ENCODE measurements around the gene INPPL1. TPM values are rescaled to one million over a fixed set of nuclear protein-coding genes. Genes with fewer than 3 reads are reported as not detected.
A peak's percentile ranks its signal among the peaks of the same experiment; 100 is the strongest.

Gene INPPL1
- total and polyA plus RNA-seq, 10 donors: 28.2 to 177 (median 126) TPM

DNA sequence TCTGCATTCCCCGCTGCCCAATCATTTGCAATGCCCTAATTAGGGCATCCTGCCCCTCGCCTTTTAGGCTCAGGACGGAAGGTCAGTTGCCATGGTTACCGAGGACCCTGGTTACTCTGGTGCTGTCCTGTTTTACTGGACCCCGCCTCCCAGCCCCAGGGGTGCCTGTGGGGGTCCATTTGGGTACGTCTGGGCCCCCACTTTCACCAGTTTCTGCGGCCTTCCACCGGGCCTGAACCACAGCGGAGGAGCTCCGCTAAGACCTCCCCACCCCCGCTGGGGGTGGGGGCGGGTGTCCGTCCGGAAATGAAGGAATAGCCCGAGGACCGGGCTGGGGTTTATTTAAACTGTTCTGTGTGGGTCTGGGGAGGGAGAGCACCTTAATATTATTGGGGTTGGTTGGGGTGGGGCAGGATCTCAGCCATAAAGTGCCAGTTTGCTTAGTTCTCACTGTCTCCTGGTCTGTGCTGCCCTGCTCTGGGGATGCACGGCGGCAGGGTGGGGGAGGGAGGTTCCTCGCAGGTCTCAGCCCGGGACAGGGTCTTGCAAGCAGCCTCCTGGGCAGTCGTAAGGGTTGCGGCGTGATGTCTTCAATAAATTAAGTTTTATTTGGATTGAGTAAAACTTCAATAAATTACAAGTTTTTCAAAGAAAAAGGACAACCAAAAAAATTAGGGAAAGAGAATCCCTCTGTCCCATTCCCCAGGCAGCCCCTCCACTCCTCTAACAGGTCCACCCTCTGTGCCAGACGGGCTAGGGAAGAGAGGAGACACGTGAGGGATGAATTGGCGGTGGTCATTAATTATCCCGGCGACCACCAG is 14.1 kb downstream of the INPPL1 start:
- WGBS, 5 donors: 72 to 79% (median 77%) methylated on average over 24 to 28 of the region's 28 CpGs

GRCh38 chr11:72239313-72239848 is 14.8 kb downstream of the INPPL1 start:
- WGBS, 5 donors: 9 to 15% (median 12%) methylated on average over 23 to 25 of the region's 25 CpGs
- intact Hi-C loops (cut with DNase I; ENCODE audit: low total_unique reads): no loop called here

More for the DNA sequence above, 14.1 kb downstream of the INPPL1 start:
- Histone ChIP-seq H3K27ac (no peak overlapping the region), H3K9me3 (peaks cover 0 to 3% (median 0%) of the 10 kb centered on the region in 8 donors), H3K27me3 (replicated peaks in 1 of 7) (peaks cover 6 to 53% (median 48%) of the 10 kb centered on the region in 7 donors), H3K4me1 (peaks cover 17 to 59% (median 35%) of the 10 kb centered on the region in 6 donors), H3K4me3 (peak overlapping the region in 1 of 8 donors; percentile 64), H3K36me3 (peaks cover 0 to 51% (median 44%) of the 10 kb centered on the region in 6 donors)
- DNase-seq: peak; percentile 72
- TF ChIP-seq, protein P1, sequence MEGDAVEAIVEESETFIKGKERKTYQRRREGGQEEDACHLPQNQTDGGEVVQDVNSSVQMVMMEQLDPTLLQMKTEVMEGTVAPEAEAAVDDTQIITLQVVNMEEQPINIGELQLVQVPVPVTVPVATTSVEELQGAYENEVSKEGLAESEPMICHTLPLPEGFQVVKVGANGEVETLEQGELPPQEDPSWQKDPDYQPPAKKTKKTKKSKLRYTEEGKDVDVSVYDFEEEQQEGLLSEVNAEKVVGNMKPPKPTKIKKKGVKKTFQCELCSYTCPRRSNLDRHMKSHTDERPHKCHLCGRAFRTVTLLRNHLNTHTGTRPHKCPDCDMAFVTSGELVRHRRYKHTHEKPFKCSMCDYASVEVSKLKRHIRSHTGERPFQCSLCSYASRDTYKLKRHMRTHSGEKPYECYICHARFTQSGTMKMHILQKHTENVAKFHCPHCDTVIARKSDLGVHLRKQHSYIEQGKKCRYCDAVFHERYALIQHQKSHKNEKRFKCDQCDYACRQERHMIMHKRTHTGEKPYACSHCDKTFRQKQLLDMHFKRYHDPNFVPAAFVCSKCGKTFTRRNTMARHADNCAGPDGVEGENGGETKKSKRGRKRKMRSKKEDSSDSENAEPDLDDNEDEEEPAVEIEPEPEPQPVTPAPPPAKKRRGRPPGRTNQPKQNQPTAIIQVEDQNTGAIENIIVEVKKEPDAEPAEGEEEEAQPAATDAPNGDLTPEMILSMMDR (IDR thresholded peaks at IDR 0.05 in 8 of 11, conservative IDR thresholded peaks at IDR 0.05 in 3 of 11): peak in 1 of 11 experiments; percentile 2
- no peak for TF ChIP-seq POLR2AphosphoS5 (IDR thresholded peaks at IDR 0.05)
- TF ChIP-seq POLR2A (IDR thresholded peaks at IDR 0.05): no peak
- intact Hi-C loops (cut with DNase I; ENCODE audit: low total_unique reads): no loop called here

GRCh38 chr11:72239849-72240460 is 15.4 kb downstream of the INPPL1 start:
- peak; percentile 85 for DNase-seq
- Histone ChIP-seq H3K36me3 (peaks cover 0 to 39% (median 34%) of the 10 kb centered on the region in 6 donors), H3K27me3 (replicated peaks in 1 of 7) (peaks cover 9 to 66% (median 60%) of the 10 kb centered on the region in 7 donors), H3K27ac (peak overlapping the region in 1 of 8 donors; percentile 26), H3K9me3 (peaks cover 0 to 7% (median 0%) of the 10 kb centered on the region in 8 donors), H3K4me3 (peak overlapping the region in 7 of 8 donors; percentile 13 to 64 (median 30)), H3K4me1 (peaks cover 21 to 63% (median 47%) of the 10 kb centered on the region in 6 donors)
- intact Hi-C loops (cut with DNase I; ENCODE audit: low total_unique reads): no loop called here
- 2 to 4% (median 2%) methylated on average over 27 to 69 of the region's 69 CpGs for WGBS, 5 donors
- TF ChIP-seq POLR2A (IDR thresholded peaks at IDR 0.05) (no peak), POLR2AphosphoS5 (IDR thresholded peaks at IDR 0.05) (peak in 1 of 3 donors; percentile 73)

More at GRCh38 chr11:72239313-72239848, 14.8 kb downstream of the INPPL1 start:
- H3K36me3 ChIP-seq: peaks cover 0 to 45% (median 37%) of the 10 kb centered on the region in 6 donors
- no peak for TF ChIP-seq POLR2A (IDR thresholded peaks at IDR 0.05)
- peak; percentile 48 to 62 (median 57) for TF ChIP-seq POLR2AphosphoS5 (IDR thresholded peaks at IDR 0.05)
- H3K27ac ChIP-seq: peak overlapping the region in 1 of 8 donors; percentile 26
- H3K9me3 ChIP-seq: peaks cover 0 to 7% (median 0%) of the 10 kb centered on the region in 8 donors
- peak overlapping the region in 7 of 8 donors; percentile 13 to 64 (median 30) for H3K4me3 ChIP-seq
- H3K27me3 ChIP-seq (replicated peaks in 1 of 7): peaks cover 9 to 60% (median 55%) of the 10 kb centered on the region in 7 donors
- DNase-seq: peak; percentile 83
- peaks cover 21 to 59% (median 42%) of the 10 kb centered on the region in 6 donors for H3K4me1 ChIP-seq

- peaks cover 9 to 73% (median 68%) of the 10 kb centered on the region in 7 donors for H3K27me3 ChIP-seq (replicated peaks in 1 of 7)
Measured at GRCh38 chr11:72240461-72241290, 16.1 kb downstream of the INPPL1 start.

More at GRCh38 chr11:72240461-72241290, 16.1 kb downstream of the INPPL1 start:
- DNase-seq: peak; percentile 76
- TF ChIP-seq, protein P1 (IDR thresholded peaks at IDR 0.05 in 8 of 11, conservative IDR thresholded peaks at IDR 0.05 in 3 of 11): no peak
- peak in 1 of 3 donors; percentile 48 for TF ChIP-seq POLR2AphosphoS5 (IDR thresholded peaks at IDR 0.05)
- peaks cover 0 to 7% (median 0%) of the 10 kb centered on the region in 8 donors for H3K9me3 ChIP-seq
- peak overlapping the region in 6 of 8 donors; percentile 29 to 64 (median 32) for H3K4me3 ChIP-seq
- WGBS, 5 donors: 4 to 8% (median 6%) methylated on average over 36 to 44 of the region's 44 CpGs
- H3K36me3 ChIP-seq: peaks cover 0 to 32% (median 27%) of the 10 kb centered on the region in 6 donors
- intact Hi-C loops (cut with DNase I; ENCODE audit: low total_unique reads): no loop called here
- peaks cover 21 to 66% (median 48%) of the 10 kb centered on the region in 6 donors for H3K4me1 ChIP-seq
- H3K27ac ChIP-seq: no peak overlapping the region
